SK-N-SH treated with all-trans-retinoic acid at 6 μM for 48 hours (cell line): ENCODE data around the gene FRYL.
"Not testable (repeated sequence)": the region's sequence is repeated elsewhere in the genome, so short reads cannot be mapped to it uniquely, and the experiment has no call there.

Source experiments
- ATAC-seq: fragments of 200-7000 bp; cut with Tn5 transposase; 3 replicates; pipeline ENCODE4 v1.9.1; 2020; ENCODE audit warnings: mild to moderate bottlenecking, moderate library complexity
- CSDC2 ChIP-seq: fragments of 250-450 bp; sonication (Bioruptor Pico); IDR thresholded peaks from 2 replicates; pipeline ENCODE4 v1.5.0; 2020; ENCODE audit warnings: mild to moderate bottlenecking, moderate library complexity
- ISL1 ChIP-seq: fragments of 250-450 bp; sonication (Bioruptor Pico); IDR thresholded peaks from 2 replicates; pipeline ENCODE4 v2.1.2; 2022; ENCODE audit warnings: mild to moderate bottlenecking, moderate library complexity
- OSR1 ChIP-seq: fragments of 250-450 bp; sonication (Bioruptor Pico); IDR thresholded peaks from 2 replicates; pipeline ENCODE4 v1.8.0; 2022; ENCODE audit warnings: moderate library complexity, mild to moderate bottlenecking, inconsistent platforms
- PPARA ChIP-seq: fragments of 250-450 bp; sonication (Bioruptor Pico); IDR thresholded peaks from 2 replicates; pipeline ENCODE4 v1.5.0; 2020; ENCODE audit warnings: mild to moderate bottlenecking, borderline replicate concordance
- RARB ChIP-seq: fragments of 250-450 bp; sonication (Bioruptor Pico); IDR thresholded peaks from 2 replicates; pipeline ENCODE4 v1.8.0; 2021; ENCODE audit warnings: mild to moderate bottlenecking, moderate library complexity
- SNAI2 ChIP-seq: fragments of 250-450 bp; sonication (Bioruptor Pico); IDR thresholded peaks from 2 replicates; pipeline ENCODE4 v1.5.0; 2020; ENCODE audit warnings: mild to moderate bottlenecking, moderate library complexity
- TCF4 ChIP-seq: fragments of 250-450 bp; sonication (Bioruptor Pico); IDR thresholded peaks from 2 replicates; pipeline ENCODE4 v1.8.0; 2021; ENCODE audit warnings: mild to moderate bottlenecking, moderate library complexity, borderline replicate concordance
- TOX ChIP-seq: fragments of 250-450 bp; sonication (Bioruptor Pico); IDR thresholded peaks from 2 replicates; pipeline ENCODE4 v1.8.0; 2021; ENCODE audit warnings: mild to moderate bottlenecking, moderate library complexity, borderline replicate concordance
- ZC3H10 ChIP-seq: fragments of 250-450 bp; sonication (Bioruptor Pico); IDR thresholded peaks from 2 replicates; pipeline ENCODE4 v1.5.1; 2021; ENCODE audit warnings: mild to moderate bottlenecking, moderate library complexity
- ZFP3 ChIP-seq: fragments of 250-450 bp; sonication (Bioruptor Pico); IDR thresholded peaks from 2 replicates; pipeline ENCODE4 v1.5.0; 2020; ENCODE audit warnings: mild to moderate bottlenecking, moderate library complexity
- ZFP30 ChIP-seq: fragments of 450-650 bp; formaldehyde crosslinking; IDR thresholded peaks from 2 replicates; pipeline ENCODE4 v1.5.0; 2022; ENCODE audit warnings: mild to moderate bottlenecking, moderate library complexity
- ZNF565 ChIP-seq: fragments of 450-650 bp; formaldehyde crosslinking; conservative IDR thresholded peaks from 2 replicates; pipeline ENCODE4 v1.5.0; 2020; ENCODE audit warnings: low read depth, mild to moderate bottlenecking, moderate library complexity
- ZNF70 ChIP-seq: fragments of 450-650 bp; formaldehyde crosslinking; IDR thresholded peaks from 2 replicates; pipeline ENCODE4 v1.5.0; 2020; ENCODE audit warnings: mild to moderate bottlenecking, moderate library complexity
- TF ChIP-seq, protein P1 (sequence below): fragments of 250-450 bp; sonication (Bioruptor Pico); IDR thresholded peaks from 2 replicates; pipeline ENCODE4 v1.5.1; 2021; ENCODE audit warnings: mild to moderate bottlenecking, moderate library complexity
- TF ChIP-seq, protein P2 (sequence below): fragments of 250-450 bp; sonication (Bioruptor Pico); IDR thresholded peaks from 2 replicates; pipeline ENCODE4 v1.8.0; 2020; ENCODE audit warnings: mild to moderate bottlenecking, moderate library complexity, borderline replicate concordance
- TF ChIP-seq, protein P3 (sequence below): fragments of 250-450 bp; sonication (Bioruptor Pico); IDR thresholded peaks from 2 replicates; pipeline ENCODE4 v1.8.0; 2021; ENCODE audit warnings: low read depth, mild to moderate bottlenecking, moderate library complexity, borderline replicate concordance
- TF ChIP-seq, protein P4 (sequence below): fragments of 250-450 bp; sonication (Bioruptor Pico); IDR thresholded peaks from 2 replicates; pipeline ENCODE4 v1.5.1; 2020; ENCODE audit warnings: low read depth, mild to moderate bottlenecking, moderate library complexity
- TF ChIP-seq, protein P5 (sequence below): fragments of 250-450 bp; sonication (Bioruptor Pico); IDR thresholded peaks from 2 replicates; pipeline ENCODE4 v1.5.0; 2020; ENCODE audit warnings: mild to moderate bottlenecking, moderate library complexity

Gene FRYL

DNA sequence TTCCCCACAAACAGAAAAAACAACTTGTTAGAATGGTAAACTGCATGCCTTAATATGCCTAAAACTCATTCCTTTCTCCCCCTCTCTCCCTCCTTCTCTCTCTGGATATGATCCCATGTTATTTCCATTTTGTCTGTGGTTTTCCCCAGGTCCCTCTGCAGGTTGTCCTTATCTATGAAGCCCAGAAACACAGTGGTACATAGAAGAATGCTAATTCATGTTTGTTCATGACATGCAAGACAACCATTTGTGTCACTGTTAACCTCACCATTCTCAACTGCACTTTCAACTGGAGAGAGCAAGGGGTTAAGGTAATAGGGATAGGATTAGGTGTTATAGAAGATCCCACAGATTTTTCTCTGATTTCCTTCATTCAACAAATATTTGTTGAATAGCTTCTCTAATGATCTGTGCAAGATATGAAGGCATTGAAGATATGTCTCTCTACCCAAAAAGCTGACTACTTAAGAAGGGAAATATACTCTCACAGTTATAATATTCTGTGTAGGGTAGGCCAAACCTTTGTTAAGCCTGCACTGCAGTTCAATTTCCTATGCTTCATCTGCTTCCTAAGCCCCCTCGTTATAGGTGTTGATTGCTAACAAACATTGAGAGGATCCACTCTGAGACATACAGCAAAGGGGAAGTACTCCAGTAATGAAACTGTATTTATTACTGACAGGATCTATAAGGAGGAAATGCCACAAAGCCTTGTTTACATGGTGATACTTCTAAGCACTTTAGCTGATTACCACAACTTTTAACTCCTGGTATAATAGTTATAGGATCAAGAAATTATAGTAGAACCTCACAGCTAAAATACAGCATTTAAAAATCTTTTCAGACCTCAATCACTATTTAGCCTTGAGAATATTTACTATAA is 96.1 kb downstream of the FRYL start:
- TF ChIP-seq ZC3H10 (CRISPR knock-in tag) (no peak), RARB (no peak), CSDC2 (no peak), ZFP30 (CRISPR knock-in tag) (no peak), ZFP3 (no peak)
- TF ChIP-seq, protein P1, sequence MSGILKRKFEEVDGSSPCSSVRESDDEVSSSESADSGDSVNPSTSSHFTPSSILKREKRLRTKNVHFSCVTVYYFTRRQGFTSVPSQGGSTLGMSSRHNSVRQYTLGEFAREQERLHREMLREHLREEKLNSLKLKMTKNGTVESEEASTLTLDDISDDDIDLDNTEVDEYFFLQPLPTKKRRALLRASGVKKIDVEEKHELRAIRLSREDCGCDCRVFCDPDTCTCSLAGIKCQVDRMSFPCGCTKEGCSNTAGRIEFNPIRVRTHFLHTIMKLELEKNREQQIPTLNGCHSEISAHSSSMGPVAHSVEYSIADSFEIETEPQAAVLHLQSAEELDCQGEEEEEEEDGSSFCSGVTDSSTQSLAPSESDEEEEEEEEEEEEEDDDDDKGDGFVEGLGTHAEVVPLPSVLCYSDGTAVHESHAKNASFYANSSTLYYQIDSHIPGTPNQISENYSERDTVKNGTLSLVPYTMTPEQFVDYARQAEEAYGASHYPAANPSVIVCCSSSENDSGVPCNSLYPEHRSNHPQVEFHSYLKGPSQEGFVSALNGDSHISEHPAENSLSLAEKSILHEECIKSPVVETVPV (CRISPR knock-in tag), result no peak
- TF ChIP-seq, protein P2, sequence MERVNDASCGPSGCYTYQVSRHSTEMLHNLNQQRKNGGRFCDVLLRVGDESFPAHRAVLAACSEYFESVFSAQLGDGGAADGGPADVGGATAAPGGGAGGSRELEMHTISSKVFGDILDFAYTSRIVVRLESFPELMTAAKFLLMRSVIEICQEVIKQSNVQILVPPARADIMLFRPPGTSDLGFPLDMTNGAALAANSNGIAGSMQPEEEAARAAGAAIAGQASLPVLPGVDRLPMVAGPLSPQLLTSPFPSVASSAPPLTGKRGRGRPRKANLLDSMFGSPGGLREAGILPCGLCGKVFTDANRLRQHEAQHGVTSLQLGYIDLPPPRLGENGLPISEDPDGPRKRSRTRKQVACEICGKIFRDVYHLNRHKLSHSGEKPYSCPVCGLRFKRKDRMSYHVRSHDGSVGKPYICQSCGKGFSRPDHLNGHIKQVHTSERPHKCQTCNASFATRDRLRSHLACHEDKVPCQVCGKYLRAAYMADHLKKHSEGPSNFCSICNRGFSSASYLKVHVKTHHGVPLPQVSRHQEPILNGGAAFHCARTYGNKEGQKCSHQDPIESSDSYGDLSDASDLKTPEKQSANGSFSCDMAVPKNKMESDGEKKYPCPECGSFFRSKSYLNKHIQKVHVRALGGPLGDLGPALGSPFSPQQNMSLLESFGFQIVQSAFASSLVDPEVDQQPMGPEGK (CRISPR knock-in tag), result no peak
- ATAC-seq, result no peak; the same call in 2 of the 3 replicates

DNA sequence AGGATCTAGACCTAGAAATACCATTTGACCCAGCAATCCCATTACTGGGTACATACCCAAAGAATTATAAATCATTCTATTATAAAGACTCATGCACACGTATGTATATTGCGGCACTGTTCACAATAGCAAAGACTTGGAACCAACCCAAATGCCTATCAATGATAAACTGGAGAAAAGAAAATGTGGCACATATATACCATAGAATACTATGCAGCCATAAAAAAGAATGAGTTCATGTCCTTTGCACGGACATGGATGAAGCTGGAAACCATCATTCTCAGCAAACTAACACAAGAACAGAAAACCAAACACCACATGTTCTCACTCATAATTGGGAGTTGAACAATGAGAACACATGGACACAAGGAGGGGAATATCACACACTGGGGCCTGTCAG is 97.2 kb downstream of the FRYL start:
- ATAC-seq, result not testable (repeated sequence)

DNA sequence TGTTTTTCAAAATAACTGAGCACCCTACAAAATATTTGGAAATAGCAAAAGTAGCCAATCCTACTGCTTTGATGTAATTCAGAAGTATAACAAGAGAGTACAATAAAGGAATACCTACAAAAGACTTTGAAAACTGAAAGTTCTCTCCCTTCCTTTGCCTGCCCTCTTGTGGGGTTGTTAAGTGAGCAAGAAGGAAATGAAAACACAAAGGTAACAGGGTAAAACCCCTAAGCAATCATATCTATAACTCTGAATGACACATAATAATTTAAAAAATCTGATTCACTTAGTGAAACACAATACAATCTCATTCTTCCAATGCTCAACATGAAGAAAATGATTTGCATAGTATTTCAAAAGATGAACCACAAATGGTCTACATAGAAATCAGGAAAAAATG is 98.2 kb downstream of the FRYL start:
- TF ChIP-seq SNAI2 (CRISPR knock-in tag) (no peak), ZFP30 (CRISPR knock-in tag) (no peak), ZFP3 (no peak), ISL1 (CRISPR knock-in tag) (no peak), TCF4 (CRISPR knock-in tag) (no peak), ZNF70 (CRISPR knock-in tag) (no peak), ZNF565 (CRISPR knock-in tag) (no peak), CSDC2 (no peak), PPARA (CRISPR knock-in tag) (no peak), TOX (no peak), OSR1 (no peak)
- TF ChIP-seq, protein P3, sequence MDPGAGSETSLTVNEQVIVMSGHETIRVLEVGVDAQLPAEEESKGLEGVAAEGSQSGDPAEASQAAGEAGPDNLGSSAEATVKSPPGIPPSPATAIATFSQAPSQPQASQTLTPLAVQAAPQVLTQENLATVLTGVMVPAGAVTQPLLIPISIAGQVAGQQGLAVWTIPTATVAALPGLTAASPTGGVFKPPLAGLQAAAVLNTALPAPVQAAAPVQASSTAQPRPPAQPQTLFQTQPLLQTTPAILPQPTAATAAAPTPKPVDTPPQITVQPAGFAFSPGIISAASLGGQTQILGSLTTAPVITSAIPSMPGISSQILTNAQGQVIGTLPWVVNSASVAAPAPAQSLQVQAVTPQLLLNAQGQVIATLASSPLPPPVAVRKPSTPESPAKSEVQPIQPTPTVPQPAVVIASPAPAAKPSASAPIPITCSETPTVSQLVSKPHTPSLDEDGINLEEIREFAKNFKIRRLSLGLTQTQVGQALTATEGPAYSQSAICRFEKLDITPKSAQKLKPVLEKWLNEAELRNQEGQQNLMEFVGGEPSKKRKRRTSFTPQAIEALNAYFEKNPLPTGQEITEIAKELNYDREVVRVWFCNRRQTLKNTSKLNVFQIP (CRISPR knock-in tag), result no peak
- TF ChIP-seq, protein P4, sequence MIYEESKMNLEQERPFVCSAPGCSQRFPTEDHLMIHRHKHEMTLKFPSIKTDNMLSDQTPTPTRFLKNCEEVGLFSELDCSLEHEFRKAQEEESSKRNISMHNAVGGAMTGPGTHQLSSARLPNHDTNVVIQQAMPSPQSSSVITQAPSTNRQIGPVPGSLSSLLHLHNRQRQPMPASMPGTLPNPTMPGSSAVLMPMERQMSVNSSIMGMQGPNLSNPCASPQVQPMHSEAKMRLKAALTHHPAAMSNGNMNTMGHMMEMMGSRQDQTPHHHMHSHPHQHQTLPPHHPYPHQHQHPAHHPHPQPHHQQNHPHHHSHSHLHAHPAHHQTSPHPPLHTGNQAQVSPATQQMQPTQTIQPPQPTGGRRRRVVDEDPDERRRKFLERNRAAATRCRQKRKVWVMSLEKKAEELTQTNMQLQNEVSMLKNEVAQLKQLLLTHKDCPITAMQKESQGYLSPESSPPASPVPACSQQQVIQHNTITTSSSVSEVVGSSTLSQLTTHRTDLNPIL (CRISPR knock-in tag), result no peak
- TF ChIP-seq, protein P1 (CRISPR knock-in tag), result no peak
- TF ChIP-seq, protein P5, sequence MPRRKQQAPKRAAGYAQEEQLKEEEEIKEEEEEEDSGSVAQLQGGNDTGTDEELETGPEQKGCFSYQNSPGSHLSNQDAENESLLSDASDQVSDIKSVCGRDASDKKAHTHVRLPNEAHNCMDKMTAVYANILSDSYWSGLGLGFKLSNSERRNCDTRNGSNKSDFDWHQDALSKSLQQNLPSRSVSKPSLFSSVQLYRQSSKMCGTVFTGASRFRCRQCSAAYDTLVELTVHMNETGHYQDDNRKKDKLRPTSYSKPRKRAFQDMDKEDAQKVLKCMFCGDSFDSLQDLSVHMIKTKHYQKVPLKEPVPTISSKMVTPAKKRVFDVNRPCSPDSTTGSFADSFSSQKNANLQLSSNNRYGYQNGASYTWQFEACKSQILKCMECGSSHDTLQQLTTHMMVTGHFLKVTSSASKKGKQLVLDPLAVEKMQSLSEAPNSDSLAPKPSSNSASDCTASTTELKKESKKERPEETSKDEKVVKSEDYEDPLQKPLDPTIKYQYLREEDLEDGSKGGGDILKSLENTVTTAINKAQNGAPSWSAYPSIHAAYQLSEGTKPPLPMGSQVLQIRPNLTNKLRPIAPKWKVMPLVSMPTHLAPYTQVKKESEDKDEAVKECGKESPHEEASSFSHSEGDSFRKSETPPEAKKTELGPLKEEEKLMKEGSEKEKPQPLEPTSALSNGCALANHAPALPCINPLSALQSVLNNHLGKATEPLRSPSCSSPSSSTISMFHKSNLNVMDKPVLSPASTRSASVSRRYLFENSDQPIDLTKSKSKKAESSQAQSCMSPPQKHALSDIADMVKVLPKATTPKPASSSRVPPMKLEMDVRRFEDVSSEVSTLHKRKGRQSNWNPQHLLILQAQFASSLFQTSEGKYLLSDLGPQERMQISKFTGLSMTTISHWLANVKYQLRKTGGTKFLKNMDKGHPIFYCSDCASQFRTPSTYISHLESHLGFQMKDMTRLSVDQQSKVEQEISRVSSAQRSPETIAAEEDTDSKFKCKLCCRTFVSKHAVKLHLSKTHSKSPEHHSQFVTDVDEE (CRISPR knock-in tag), result no peak
- TF ChIP-seq, all 23 proteins: peak for 0
- peak; percentile 70; the same call in 2 of the 3 replicates for ATAC-seq
